Cardiac muscle cell (in vitro differentiated cells and primary cell): ENCODE data around the gene F13A1. TPM values are rescaled to one million over a fixed set of nuclear protein-coding genes. Genes with fewer than 3 reads are reported as not detected.

Source experiments
- DNase-seq, 2 donors: peaks; one replicate each; pipeline versions ENCODE4 v3.0.0 to v3.0.0-alpha.2; 2010 to 2017; ENCODE audit warnings: low read depth in 1 of 2, low spot score in 1 of 2
- H3K27ac ChIP-seq: fragments of 200-600 bp; sonication (generic); 2 replicates; pipeline ENCODE4 v1.5.1; 2016
- H3K27me3 ChIP-seq: fragments of 200-600 bp; sonication (generic); 2 replicates; pipeline ENCODE4 v1.6.0; 2016; ENCODE audit warnings: control low read depth
- H3K36me3 ChIP-seq: fragments of 200-600 bp; sonication (generic); 2 replicates; pipeline ENCODE4 v1.5.1; 2016; ENCODE audit warnings: control low read depth
- H3K4me1 ChIP-seq: fragments of 200-600 bp; sonication (generic); 2 replicates; pipeline ENCODE4 v1.8.1; 2017; ENCODE audit warnings: low read depth, mild to moderate bottlenecking, mixed run types
- H3K4me3 ChIP-seq: fragments of 200-600 bp; sonication (generic); 2 replicates; pipeline ENCODE4 v1.5.1; 2016; ENCODE audit warnings: mild to moderate bottlenecking
- H3K9me3 ChIP-seq: fragments of 200-600 bp; sonication (generic); 2 replicates; pipeline ENCODE4 v1.5.1; 2017; ENCODE audit warnings: low read depth, mild to moderate bottlenecking, control low read depth
- CTCF ChIP-seq: IDR thresholded peaks from 2 replicates; pipeline ENCODE4 v1.5.1; 2012; ENCODE audit warnings: low read depth, mild to moderate bottlenecking, low read length
- polyA plus RNA-seq: library from polyadenylated mRNA; unstranded; fragments of >200 nt; fragmentation: Nextera tagmentation; extraction: Ambion mirVana; gene quantifications from 2 replicates; pipeline ENCODE4 v1.2.1, GENCODE V29; 2016
- total RNA-seq: library from RNA; depleted of rRNA; stranded (reverse); fragments of >200 nt; gene quantifications from 2 replicates; pipeline ENCODE4 v1.2.3, GENCODE V29; 2016

The F13A1 gene
- total and polyA plus RNA-seq, 2 experiments from 2014 or later: 1.0 to 2.4 TPM

GRCh38 chr6:6224933-6225486, 95.5 kb downstream of the F13A1 start:
- no peaks in the 10 kb centered on the region for H3K36me3 ChIP-seq
- H3K4me1 ChIP-seq: no peaks in the 10 kb centered on the region
- no peak overlapping the region for H3K27ac ChIP-seq
- no peak for DNase-seq
- no peaks in the 10 kb centered on the region for H3K9me3 ChIP-seq
- H3K27me3 ChIP-seq: no peaks in the 10 kb centered on the region
- TF ChIP-seq CTCF: no peak
- H3K4me3 ChIP-seq: no peak overlapping the region

- Histone ChIP-seq H3K9me3 (no peaks in the 10 kb centered on the region), H3K27me3 (no peaks in the 10 kb centered on the region), H3K27ac (no peak overlapping the region), H3K4me3 (no peak overlapping the region), H3K4me1 (no peaks in the 10 kb centered on the region), H3K36me3 (no peaks in the 10 kb centered on the region)
- peak in 1 of 2 donors; percentile 39 for DNase-seq
- no peak for TF ChIP-seq CTCF
Observed at GRCh38 chr6:6221787-6222535, 98.5 kb downstream of the F13A1 start.

- peak in 1 of 2 donors; percentile 19 for DNase-seq
- Histone ChIP-seq H3K9me3 (no peaks in the 10 kb centered on the region), H3K4me3 (no peak overlapping the region), H3K27ac (no peak overlapping the region), H3K4me1 (no peaks in the 10 kb centered on the region), H3K27me3 (no peaks in the 10 kb centered on the region), H3K36me3 (no peaks in the 10 kb centered on the region)
- no peak for TF ChIP-seq CTCF
Observed at GRCh38 chr6:6220718-6221117, 99.7 kb downstream of the F13A1 start.

GRCh38 chr6:6219716-6220115, 100.7 kb downstream of the F13A1 start:
- no peak overlapping the region for H3K4me3 ChIP-seq
- H3K36me3 ChIP-seq: no peaks in the 10 kb centered on the region
- no peaks in the 10 kb centered on the region for H3K9me3 ChIP-seq
- no peak overlapping the region for H3K27ac ChIP-seq
- H3K27me3 ChIP-seq: no peaks in the 10 kb centered on the region
- TF ChIP-seq CTCF: no peak
- H3K4me1 ChIP-seq: no peaks in the 10 kb centered on the region
- no peak for DNase-seq

GRCh38 chr6:6218759-6219085, 101.7 kb downstream of the F13A1 start:
- Histone ChIP-seq H3K9me3 (no peaks in the 10 kb centered on the region), H3K36me3 (no peaks in the 10 kb centered on the region), H3K4me3 (no peak overlapping the region), H3K27me3 (no peaks in the 10 kb centered on the region), H3K27ac (no peak overlapping the region), H3K4me1 (no peaks in the 10 kb centered on the region)
- no peak for DNase-seq
- no peak for TF ChIP-seq CTCF
